ENCODE measurements around the gene XPO5. TPM values are rescaled to one million over a fixed set of nuclear protein-coding genes. Genes with fewer than 3 reads are reported as not detected.
"Not testable (repeated sequence)": the region's sequence is repeated elsewhere in the genome, so short reads cannot be mapped to it uniquely, and the experiment has no call there.

Gene XPO5
- total RNA-seq, 2 donors from 2014 or later = 16.8 to 20.5 TPM

DNA sequence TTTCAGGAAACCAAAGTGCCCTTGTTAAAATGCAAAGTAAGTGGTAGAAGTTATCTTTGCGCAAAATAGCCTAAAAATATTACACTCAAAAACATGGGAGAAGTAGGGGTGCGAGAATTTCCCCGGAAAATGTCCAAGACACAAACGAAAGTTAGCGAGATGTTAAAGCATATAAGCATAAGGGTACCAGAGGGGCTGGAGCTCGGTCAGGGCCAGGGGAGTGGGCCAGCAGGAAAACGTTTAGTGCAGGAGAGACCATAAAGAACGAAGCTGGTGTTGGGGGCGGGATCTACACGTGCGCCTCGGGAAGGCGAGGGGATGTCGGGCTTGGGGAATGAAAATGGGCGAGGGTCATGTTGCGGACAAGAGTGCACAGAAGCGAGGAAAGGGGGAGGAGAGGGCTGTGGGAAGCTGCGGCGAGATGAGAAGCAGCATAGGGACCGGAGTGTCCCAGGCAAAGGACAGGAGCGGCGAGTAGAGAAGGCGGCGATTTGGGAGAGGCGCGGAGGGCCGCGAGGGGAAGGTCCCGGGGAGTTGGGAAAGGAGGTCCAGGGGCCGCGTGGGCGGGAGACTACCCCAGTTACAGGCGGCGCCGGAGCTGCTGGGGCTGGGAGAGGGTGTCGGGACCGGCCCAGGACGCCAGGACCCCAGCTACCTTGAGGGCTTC lies 600 bp downstream of the XPO5 start:
- Histone ChIP-seq H3K4me1 (peaks cover 32% of the 10 kb centered on the region), H3K27ac (peak overlapping the region; percentile 0 to 84 (median 62)), H3K36me3 (replicated peaks in 1 of 2; ENCODE audit: insufficient read depth in 1 of 2, low read depth in 2 of 2) (peaks cover 0 to 5% of the 10 kb centered on the region in 2 donors), H3K9me3 (no peaks in the 10 kb centered on the region), H3K4me3 (peak overlapping the region; percentile 75 to 98), H3K27me3 (no peaks in the 10 kb centered on the region)
- 0 to 1% methylated on average over 33 to 38 of the region's 38 CpGs for WGBS, 2 donors
- peak; percentile 41 for ATAC-seq
- peak in 1 of 4 donors; percentile 40 for DNase-seq
- TF ChIP-seq, protein P1, sequence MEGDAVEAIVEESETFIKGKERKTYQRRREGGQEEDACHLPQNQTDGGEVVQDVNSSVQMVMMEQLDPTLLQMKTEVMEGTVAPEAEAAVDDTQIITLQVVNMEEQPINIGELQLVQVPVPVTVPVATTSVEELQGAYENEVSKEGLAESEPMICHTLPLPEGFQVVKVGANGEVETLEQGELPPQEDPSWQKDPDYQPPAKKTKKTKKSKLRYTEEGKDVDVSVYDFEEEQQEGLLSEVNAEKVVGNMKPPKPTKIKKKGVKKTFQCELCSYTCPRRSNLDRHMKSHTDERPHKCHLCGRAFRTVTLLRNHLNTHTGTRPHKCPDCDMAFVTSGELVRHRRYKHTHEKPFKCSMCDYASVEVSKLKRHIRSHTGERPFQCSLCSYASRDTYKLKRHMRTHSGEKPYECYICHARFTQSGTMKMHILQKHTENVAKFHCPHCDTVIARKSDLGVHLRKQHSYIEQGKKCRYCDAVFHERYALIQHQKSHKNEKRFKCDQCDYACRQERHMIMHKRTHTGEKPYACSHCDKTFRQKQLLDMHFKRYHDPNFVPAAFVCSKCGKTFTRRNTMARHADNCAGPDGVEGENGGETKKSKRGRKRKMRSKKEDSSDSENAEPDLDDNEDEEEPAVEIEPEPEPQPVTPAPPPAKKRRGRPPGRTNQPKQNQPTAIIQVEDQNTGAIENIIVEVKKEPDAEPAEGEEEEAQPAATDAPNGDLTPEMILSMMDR (IDR thresholded peaks at IDR 0.05) = no peak
- TF ChIP-seq POLR2A (IDR thresholded peaks at IDR 0.05) = no peak
- intact Hi-C loops (cut with DNase I) = no loop called here

DNA sequence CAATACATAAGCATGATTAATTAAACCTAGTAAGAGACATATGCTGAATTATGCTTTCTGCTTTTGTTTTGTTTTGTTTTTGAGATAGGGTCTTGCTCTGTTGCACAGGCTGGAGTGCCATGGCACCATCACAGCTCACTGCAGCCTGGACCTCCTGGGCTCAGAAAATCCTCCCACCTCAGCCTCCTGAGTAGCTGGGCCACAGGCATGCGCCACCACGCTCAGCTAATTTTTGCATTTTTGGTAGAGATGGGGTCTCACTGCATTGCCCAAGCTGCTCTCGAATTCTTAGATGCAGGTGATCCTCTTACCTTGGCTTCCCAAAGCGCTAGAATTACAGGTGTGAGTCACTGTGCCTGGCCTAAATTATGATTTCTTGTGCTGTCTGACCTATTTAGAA lies 3.8 kb downstream of the XPO5 start:
- H3K36me3 ChIP-seq (replicated peaks in 1 of 2; ENCODE audit: insufficient read depth in 1 of 2, low read depth in 2 of 2) = peaks cover 0 to 17% of the 10 kb centered on the region in 2 donors
- intact Hi-C loops (cut with DNase I) = no loop called here
- no peak overlapping the region for H3K27ac ChIP-seq
- no peak for DNase-seq
- no peak for ATAC-seq
- no peaks in the 10 kb centered on the region for H3K9me3 ChIP-seq
- peaks cover 15% of the 10 kb centered on the region for H3K4me1 ChIP-seq
- 93 to 100% methylated on average over 3 to 4 of the region's 4 CpGs for WGBS, 2 donors
- no peak for TF ChIP-seq POLR2A (IDR thresholded peaks at IDR 0.05)
- TF ChIP-seq, protein P1 (IDR thresholded peaks at IDR 0.05) = no peak
- no peak overlapping the region for H3K4me3 ChIP-seq
- no peaks in the 10 kb centered on the region for H3K27me3 ChIP-seq

DNA sequence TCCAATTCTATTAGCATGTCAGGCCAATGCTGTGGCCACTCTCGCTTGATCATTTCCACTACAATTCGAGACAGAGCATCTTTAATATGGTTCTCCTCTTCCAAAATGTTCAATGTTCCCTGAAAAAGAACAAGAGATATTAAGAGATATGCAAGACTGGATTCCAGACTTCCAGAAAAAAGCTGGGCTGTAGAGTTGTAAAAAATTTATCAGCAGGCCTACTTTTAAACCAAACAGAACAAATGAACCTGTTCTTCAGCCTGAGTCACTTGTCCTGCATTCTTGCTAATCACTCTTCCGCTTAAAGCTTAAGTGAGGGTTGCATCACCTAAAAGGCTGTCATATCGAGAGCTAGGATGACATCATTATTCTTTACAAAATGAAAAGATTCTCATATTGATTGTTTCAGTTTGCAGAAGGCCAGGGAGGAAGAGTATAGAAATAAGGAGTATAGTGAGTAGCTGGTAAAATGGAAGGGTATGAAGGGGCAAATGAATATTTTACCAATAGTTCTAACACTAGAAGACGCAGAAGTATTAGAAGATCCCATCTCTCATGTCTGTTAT lies 4.9 kb downstream of the XPO5 start:
- ATAC-seq (no peak), DNase-seq (no peak)
- 74 to 87% methylated on average over 5 of the region's 5 CpGs for WGBS, 2 donors
- Histone ChIP-seq H3K9me3 (no peaks in the 10 kb centered on the region), H3K27ac (no peak overlapping the region), H3K36me3 (replicated peaks in 1 of 2; ENCODE audit: insufficient read depth in 1 of 2, low read depth in 2 of 2) (peaks cover 0 to 25% of the 10 kb centered on the region in 2 donors), H3K27me3 (no peaks in the 10 kb centered on the region), H3K4me1 (peaks cover 10% of the 10 kb centered on the region), H3K4me3 (no peak overlapping the region)
- TF ChIP-seq, protein P1 (IDR thresholded peaks at IDR 0.05) = no peak
- TF ChIP-seq POLR2A (IDR thresholded peaks at IDR 0.05) = no peak
- intact Hi-C loops (cut with DNase I) = no loop called here

DNA sequence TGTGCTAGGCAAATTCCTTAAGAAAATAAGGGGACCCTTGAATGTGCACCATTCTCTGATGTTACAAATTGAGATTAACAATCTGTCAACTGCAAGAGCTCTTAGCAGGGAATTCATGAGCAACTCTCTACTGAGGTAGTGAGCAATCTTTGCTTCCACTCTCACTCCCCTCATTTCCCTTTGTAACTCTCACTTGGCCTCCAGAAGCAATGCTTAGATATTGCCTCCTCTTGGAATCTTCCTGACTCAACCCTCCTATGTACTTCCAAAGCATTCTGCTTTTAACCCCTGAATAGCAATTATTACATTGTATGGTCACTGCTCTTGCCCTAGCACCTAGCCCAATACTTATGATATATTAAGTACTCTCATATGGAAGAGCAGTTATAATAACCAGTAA lies 16.5 kb downstream of the XPO5 start:
- Histone ChIP-seq H3K27me3 (no peaks in the 10 kb centered on the region), H3K4me1 (no peaks in the 10 kb centered on the region), H3K9me3 (no peaks in the 10 kb centered on the region), H3K36me3 (replicated peaks in 1 of 2; ENCODE audit: insufficient read depth in 1 of 2, low read depth in 2 of 2) (peaks cover 7 to 39% of the 10 kb centered on the region in 2 donors), H3K27ac (no peak overlapping the region), H3K4me3 (no peak overlapping the region)
- ATAC-seq = no peak
- intact Hi-C loops (cut with DNase I) = no loop called here
- no peak for DNase-seq
- TF ChIP-seq, protein P1 (IDR thresholded peaks at IDR 0.05) = no peak
- TF ChIP-seq POLR2A (IDR thresholded peaks at IDR 0.05) = no peak

DNA sequence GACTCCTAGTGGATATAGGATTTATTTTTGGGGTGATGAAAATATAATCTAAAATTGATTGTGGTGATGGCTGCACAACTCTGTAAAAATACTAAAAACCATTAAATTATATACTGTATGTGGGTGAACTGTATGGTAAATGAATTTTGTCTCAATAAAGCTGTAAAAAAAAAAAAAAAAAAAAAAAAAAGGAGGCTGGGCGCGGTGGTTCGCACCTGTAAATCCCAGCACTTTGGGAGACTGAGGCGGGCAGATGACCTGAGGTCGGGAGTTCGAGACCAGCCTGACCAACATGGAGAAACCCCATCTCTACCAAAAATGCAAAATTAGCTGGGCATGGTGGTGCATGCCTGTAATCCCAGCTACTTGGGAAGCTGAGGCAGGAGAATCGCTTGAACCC lies 18.2 kb downstream of the XPO5 start:
- H3K4me3 ChIP-seq; intact Hi-C loops (cut with DNase I); H3K27me3 ChIP-seq; ATAC-seq; H3K9me3 ChIP-seq; DNase-seq; H3K27ac ChIP-seq; H3K4me1 ChIP-seq: not testable (repeated sequence)
- 94 to 95% methylated on average over 7 of the region's 7 CpGs for WGBS, 2 donors
- peaks cover 13 to 39% of the 10 kb centered on the region in 2 donors for H3K36me3 ChIP-seq (replicated peaks in 1 of 2; ENCODE audit: insufficient read depth in 1 of 2, low read depth in 2 of 2)
